Smooth muscle cell (in vitro differentiated cells): ENCODE measurements around the gene MCC. TPM values are rescaled to one million over a fixed set of nuclear protein-coding genes. Genes with fewer than 3 reads are reported as not detected.

Experiments
- DNase-seq: peaks from one replicate; lab custom pipeline; 2025; ENCODE audit not compliant: unreplicated experiment; lab: John Stamatoyannopoulos, UW
- H2AFZ ChIP-seq: fragments of 200-600 bp; sonication (generic); 2 replicates; pipeline ENCODE4 v1.6.0; 2016; ENCODE audit warnings: antibody characterized with exemption, low read depth, mild to moderate bottlenecking
- H3F3A ChIP-seq: fragments of 200-600 bp; sonication (generic); 2 replicates; pipeline ENCODE4 v1.6.0; 2017; ENCODE audit warnings: antibody characterized with exemption, low read depth
- H3K27ac ChIP-seq: fragments of 200-600 bp; sonication (generic); 2 replicates; pipeline ENCODE4 v1.5.1; 2016; ENCODE audit warnings: low read depth, mild to moderate bottlenecking
- H3K27me3 ChIP-seq: fragments of 200-600 bp; sonication (generic); 2 replicates; pipeline ENCODE4 v1.6.1; 2016; ENCODE audit warnings: low read depth, mild to moderate bottlenecking
- H3K36me3 ChIP-seq: fragments of 200-600 bp; sonication (generic); 2 replicates; pipeline ENCODE4 v1.5.1; 2016; ENCODE audit warnings: low read depth
- H3K4me1 ChIP-seq: fragments of 200-600 bp; sonication (generic); 2 replicates; pipeline ENCODE4 v1.5.1; 2016; ENCODE audit warnings: low read depth
- H3K4me2 ChIP-seq: fragments of 200-600 bp; sonication (generic); 2 replicates; pipeline ENCODE4 v1.6.0; 2016; ENCODE audit warnings: mild to moderate bottlenecking
- H3K4me3 ChIP-seq: fragments of 200-600 bp; sonication (generic); 2 replicates; pipeline ENCODE4 v1.5.1; 2016; ENCODE audit warnings: mild to moderate bottlenecking
- H3K79me2 ChIP-seq: fragments of 200-600 bp; sonication (generic); 2 replicates; pipeline ENCODE4 v1.6.0; 2016; ENCODE audit warnings: low read depth, mild to moderate bottlenecking
- H3K9ac ChIP-seq: fragments of 200-600 bp; sonication (generic); 2 replicates; pipeline ENCODE4 v1.6.0; 2016; ENCODE audit warnings: low read depth
- H3K9me3 ChIP-seq: fragments of 200-600 bp; sonication (generic); replicated peaks from 2 replicates; pipeline ENCODE4 v1.5.1; 2016; ENCODE audit warnings: low read depth
- H4K20me1 ChIP-seq: fragments of 200-600 bp; sonication (generic); 2 replicates; pipeline ENCODE4 v1.6.0; 2016; ENCODE audit warnings: low read depth
- WGBS: methylation state at CpG from one replicate; pipeline ENCODE4 v1.1.7; 2016; ENCODE audit warnings: low lambda C conversion rate; 5-methylcytosine and 5-hydroxymethylcytosine counted together
- polyA plus RNA-seq: library from polyadenylated mRNA; unstranded; fragments of >200 nt; fragmentation: Nextera tagmentation; extraction: Ambion mirVana; gene quantifications from 2 replicates; pipeline ENCODE4 v1.2.1, GENCODE V29; 2016
- total RNA-seq: library from RNA; depleted of rRNA; stranded (reverse); fragments of >200 nt; gene quantifications from 2 replicates; pipeline ENCODE4 v1.2.3, GENCODE V29; 2014
- TF ChIP-seq, protein P1 (sequence below): fragments of 200-600 bp; sonication (generic); IDR thresholded peaks from 2 replicates; pipeline ENCODE4 v1.5.1; 2017; ENCODE audit warnings: borderline replicate concordance, mild to moderate bottlenecking, antibody characterized with exemption; ENCODE audit not compliant: insufficient read depth, poor library complexity, severe bottlenecking

The MCC gene
- total and polyA plus RNA-seq, 2 experiments from 2014 or later, result 5.8 to 19.2 TPM

DNA sequence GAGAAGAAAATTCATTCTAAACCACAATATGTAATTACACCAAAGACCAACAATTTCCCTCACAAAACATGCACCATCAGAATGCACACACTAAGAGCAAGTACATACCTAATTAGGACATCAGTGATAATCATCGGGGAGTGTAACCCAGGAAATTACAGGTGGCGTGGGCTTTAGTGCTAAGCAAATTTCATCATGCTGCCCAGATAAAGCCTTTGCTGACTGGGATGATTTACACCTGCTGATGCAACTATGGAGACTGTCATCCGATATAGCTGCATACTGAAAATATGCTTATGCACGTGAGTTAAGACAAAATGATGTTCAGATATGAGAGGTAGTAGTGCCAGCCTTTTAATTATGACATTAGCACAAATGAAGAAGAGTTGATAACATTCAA, 388.4 kb downstream of the MCC start:
- TF ChIP-seq, protein P1, sequence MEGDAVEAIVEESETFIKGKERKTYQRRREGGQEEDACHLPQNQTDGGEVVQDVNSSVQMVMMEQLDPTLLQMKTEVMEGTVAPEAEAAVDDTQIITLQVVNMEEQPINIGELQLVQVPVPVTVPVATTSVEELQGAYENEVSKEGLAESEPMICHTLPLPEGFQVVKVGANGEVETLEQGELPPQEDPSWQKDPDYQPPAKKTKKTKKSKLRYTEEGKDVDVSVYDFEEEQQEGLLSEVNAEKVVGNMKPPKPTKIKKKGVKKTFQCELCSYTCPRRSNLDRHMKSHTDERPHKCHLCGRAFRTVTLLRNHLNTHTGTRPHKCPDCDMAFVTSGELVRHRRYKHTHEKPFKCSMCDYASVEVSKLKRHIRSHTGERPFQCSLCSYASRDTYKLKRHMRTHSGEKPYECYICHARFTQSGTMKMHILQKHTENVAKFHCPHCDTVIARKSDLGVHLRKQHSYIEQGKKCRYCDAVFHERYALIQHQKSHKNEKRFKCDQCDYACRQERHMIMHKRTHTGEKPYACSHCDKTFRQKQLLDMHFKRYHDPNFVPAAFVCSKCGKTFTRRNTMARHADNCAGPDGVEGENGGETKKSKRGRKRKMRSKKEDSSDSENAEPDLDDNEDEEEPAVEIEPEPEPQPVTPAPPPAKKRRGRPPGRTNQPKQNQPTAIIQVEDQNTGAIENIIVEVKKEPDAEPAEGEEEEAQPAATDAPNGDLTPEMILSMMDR, result no peak
- Histone ChIP-seq H3K27ac (no peak overlapping the region), H2AFZ (no peak overlapping the region), H3K4me3 (no peak overlapping the region), H3K9me3 (no peaks in the 10 kb centered on the region), H3K79me2 (no peaks in the 10 kb centered on the region), H3K36me3 (no peaks in the 10 kb centered on the region), H3K4me2 (no peak overlapping the region), H3K4me1 (no peaks in the 10 kb centered on the region), H4K20me1 (no peaks in the 10 kb centered on the region), H3K27me3 (no peaks in the 10 kb centered on the region), H3F3A (no peaks in the 10 kb centered on the region), H3K9ac (no peak overlapping the region)
- 87% methylated on average over 4 of the region's 4 CpGs for WGBS
- DNase-seq, result no peak

DNA sequence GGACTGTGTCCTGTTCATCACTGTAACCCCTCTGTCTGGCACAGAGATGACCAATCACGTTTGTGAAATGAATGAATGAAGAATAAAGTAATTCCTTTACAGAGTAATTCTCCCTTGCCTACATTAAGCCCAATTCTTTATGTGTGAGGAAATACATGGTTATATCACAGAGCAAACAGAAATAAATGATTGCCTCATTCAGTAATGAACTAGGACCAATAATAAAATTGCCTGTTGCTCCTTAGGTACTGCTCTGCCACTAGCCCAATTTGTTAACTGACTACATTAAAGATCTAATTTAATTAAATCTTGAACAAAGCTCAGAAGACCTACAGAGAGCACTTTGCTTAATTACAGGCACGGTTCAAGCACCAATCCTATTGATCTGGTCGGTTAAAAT, 389.9 kb downstream of the MCC start:
- H4K20me1 ChIP-seq, result no peaks in the 10 kb centered on the region
- no peaks in the 10 kb centered on the region for H3K4me1 ChIP-seq
- H3K36me3 ChIP-seq, result no peaks in the 10 kb centered on the region
- no peaks in the 10 kb centered on the region for H3F3A ChIP-seq
- 68% methylated on average over 3 of the region's 3 CpGs for WGBS
- no peak for DNase-seq
- H3K9ac ChIP-seq, result no peak overlapping the region
- H3K79me2 ChIP-seq, result no peaks in the 10 kb centered on the region
- no peak overlapping the region for H2AFZ ChIP-seq
- no peaks in the 10 kb centered on the region for H3K27me3 ChIP-seq
- no peak overlapping the region for H3K4me3 ChIP-seq
- no peak overlapping the region for H3K27ac ChIP-seq
- TF ChIP-seq, protein P1, result no peak
- no peak overlapping the region for H3K4me2 ChIP-seq
- no peaks in the 10 kb centered on the region for H3K9me3 ChIP-seq

DNA sequence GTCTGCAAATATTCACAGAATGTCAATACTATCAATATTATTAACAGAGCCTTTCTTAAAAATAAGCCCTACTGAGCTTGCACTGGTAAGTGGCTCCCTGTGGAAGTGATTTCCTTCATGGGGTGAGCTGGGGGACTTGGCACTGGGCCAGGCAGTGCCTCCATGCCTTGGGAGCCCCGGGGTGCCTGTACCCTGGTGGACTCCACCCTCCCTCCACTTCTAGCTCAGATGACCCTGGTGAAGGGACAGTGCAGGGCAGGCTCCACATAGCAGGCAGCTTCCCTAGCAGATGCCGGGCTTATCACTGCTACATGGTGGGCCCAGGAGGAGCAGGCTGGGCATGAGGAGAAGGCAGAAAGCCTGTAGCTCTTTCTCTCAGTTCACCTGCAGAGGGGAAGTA, 392.4 kb downstream of the MCC start:
- H3K9ac ChIP-seq, result no peak overlapping the region
- H3K27me3 ChIP-seq, result no peaks in the 10 kb centered on the region
- no peaks in the 10 kb centered on the region for H3K4me1 ChIP-seq
- H3K9me3 ChIP-seq, result no peaks in the 10 kb centered on the region
- H3K27ac ChIP-seq, result no peak overlapping the region
- WGBS, result 97% methylated on average over 2 of the region's 2 CpGs
- H3K79me2 ChIP-seq, result no peaks in the 10 kb centered on the region
- no peak overlapping the region for H2AFZ ChIP-seq
- TF ChIP-seq, protein P1, result no peak
- no peak for DNase-seq
- H3K36me3 ChIP-seq, result no peaks in the 10 kb centered on the region
- no peak overlapping the region for H3K4me3 ChIP-seq
- H3K4me2 ChIP-seq, result no peak overlapping the region
- H3F3A ChIP-seq, result no peaks in the 10 kb centered on the region
- H4K20me1 ChIP-seq, result no peaks in the 10 kb centered on the region

DNA sequence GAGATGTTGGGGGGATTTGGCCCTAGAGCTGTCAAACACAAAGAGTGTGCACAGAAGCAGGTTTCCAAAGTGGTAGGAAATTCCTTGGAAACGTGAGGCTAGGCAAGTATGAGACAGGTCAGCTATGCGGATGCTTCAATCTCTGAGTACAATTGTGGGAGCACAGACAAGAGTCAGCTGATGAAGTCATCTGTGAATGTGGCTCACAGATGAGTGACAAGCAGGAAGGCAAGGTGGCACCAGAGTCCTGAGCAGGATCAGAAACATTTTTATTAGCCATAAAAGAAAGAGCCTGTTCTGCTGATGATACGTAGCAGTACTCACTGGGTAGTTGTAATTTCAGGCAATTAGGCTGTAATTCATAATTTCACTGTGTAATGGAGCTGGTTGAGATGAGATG, 394.7 kb downstream of the MCC start:
- no peaks in the 10 kb centered on the region for H3K36me3 ChIP-seq
- TF ChIP-seq, protein P1, result no peak
- H3K4me2 ChIP-seq, result no peak overlapping the region
- no peak for DNase-seq
- H3K4me3 ChIP-seq, result no peak overlapping the region
- no peaks in the 10 kb centered on the region for H3K79me2 ChIP-seq
- no peaks in the 10 kb centered on the region for H3F3A ChIP-seq
- no peaks in the 10 kb centered on the region for H3K9me3 ChIP-seq
- no peaks in the 10 kb centered on the region for H3K4me1 ChIP-seq
- H4K20me1 ChIP-seq, result no peaks in the 10 kb centered on the region
- no peaks in the 10 kb centered on the region for H3K27me3 ChIP-seq
- WGBS, result 63% methylated on average over 3 of the region's 3 CpGs
- no peak overlapping the region for H3K27ac ChIP-seq
- H2AFZ ChIP-seq, result no peak overlapping the region
- H3K9ac ChIP-seq, result no peak overlapping the region
